ENCODE measurements around the gene RPL21. TPM values are rescaled to one million over a fixed set of nuclear protein-coding genes. Genes with fewer than 3 reads are reported as not detected.

Gene RPL21
- total RNA-seq, 1 experiment from 2014 or later: 986 TPM

GRCh38 chr13:27226991-27227390, 24.4 kb upstream of the RPL21 start:
- no peaks in the 10 kb centered on the region for H3K9me3 ChIP-seq (ENCODE audit: low read depth, low read length, poor library complexity, severe bottlenecking)
- peaks cover 11% of the 10 kb centered on the region for H3K27me3 ChIP-seq (replicated peaks; ENCODE audit: insufficient read depth, low read depth, low read length, poor library complexity)
- intact Hi-C loops (cut with micrococcal nuclease; ENCODE audit: unreplicated experiment): no loop called here
- POLR2A ChIA-PET (ENCODE audit: low non-redundant PET): no interaction called here
- no peak for DNase-seq (ENCODE audit: low spot score)
- no TSS peak for BruUV-seq (replicated peaks)
- H3K36me3 ChIP-seq (ENCODE audit: insufficient read depth, low read length, poor library complexity, severe bottlenecking): no peaks in the 10 kb centered on the region
- H3K4me3 ChIP-seq (ENCODE audit: low read depth, low read length, poor library complexity, severe bottlenecking): no peak overlapping the region
- no peak overlapping the region for H3K27ac ChIP-seq (ENCODE audit: low read depth, low read length, poor library complexity, severe bottlenecking)
- CTCF ChIA-PET: no interaction called here
- TF ChIP-seq CTCF (conservative IDR thresholded peaks at IDR 0.05; ENCODE audit: low read depth, low read length): no peak
- no peak for TF ChIP-seq EZH2 (IDR thresholded peaks at IDR 0.05; ENCODE audit: borderline replicate concordance, low read depth, low read length, poor library complexity, severe bottlenecking)
- no peaks in the 10 kb centered on the region for H3K4me1 ChIP-seq (ENCODE audit: insufficient read depth, low read length, poor library complexity, severe bottlenecking)

- no peak for DNase-seq (ENCODE audit: low spot score)
- Histone ChIP-seq H3K27ac (ENCODE audit: low read depth, low read length, poor library complexity, severe bottlenecking) (no peak overlapping the region), H3K4me1 (ENCODE audit: insufficient read depth, low read length, poor library complexity, severe bottlenecking) (no peaks in the 10 kb centered on the region), H3K4me3 (ENCODE audit: low read depth, low read length, poor library complexity, severe bottlenecking) (no peak overlapping the region), H3K36me3 (ENCODE audit: insufficient read depth, low read length, poor library complexity, severe bottlenecking) (no peaks in the 10 kb centered on the region), H3K27me3 (replicated peaks; ENCODE audit: insufficient read depth, low read depth, low read length, poor library complexity) (peaks cover 11% of the 10 kb centered on the region), H3K9me3 (ENCODE audit: low read depth, low read length, poor library complexity, severe bottlenecking) (no peaks in the 10 kb centered on the region)
- ChIA-PET CTCF (no interaction called here), POLR2A (ENCODE audit: low non-redundant PET) (no interaction called here)
- no peak for TF ChIP-seq CTCF (conservative IDR thresholded peaks at IDR 0.05; ENCODE audit: low read depth, low read length)
- no peak for TF ChIP-seq EZH2 (IDR thresholded peaks at IDR 0.05; ENCODE audit: borderline replicate concordance, low read depth, low read length, poor library complexity, severe bottlenecking)
- intact Hi-C loops (cut with micrococcal nuclease; ENCODE audit: unreplicated experiment): no loop called here
- no TSS peak for BruUV-seq (replicated peaks)
Measured at GRCh38 chr13:27228131-27228530, 23.2 kb upstream of the RPL21 start.

GRCh38 chr13:27229642-27230041, 21.7 kb upstream of the RPL21 start:
- TF ChIP-seq CTCF (conservative IDR thresholded peaks at IDR 0.05; ENCODE audit: low read depth, low read length) (no peak), EZH2 (IDR thresholded peaks at IDR 0.05; ENCODE audit: borderline replicate concordance, low read depth, low read length, poor library complexity, severe bottlenecking) (no peak)
- ChIA-PET CTCF (no interaction called here), POLR2A (ENCODE audit: low non-redundant PET) (no interaction called here)
- BruUV-seq (replicated peaks): no TSS peak
- Histone ChIP-seq H3K4me1 (ENCODE audit: insufficient read depth, low read length, poor library complexity, severe bottlenecking) (no peaks in the 10 kb centered on the region), H3K27me3 (replicated peaks; ENCODE audit: insufficient read depth, low read depth, low read length, poor library complexity) (peaks cover 11% of the 10 kb centered on the region), H3K9me3 (ENCODE audit: low read depth, low read length, poor library complexity, severe bottlenecking) (no peaks in the 10 kb centered on the region), H3K36me3 (ENCODE audit: insufficient read depth, low read length, poor library complexity, severe bottlenecking) (no peaks in the 10 kb centered on the region), H3K27ac (ENCODE audit: low read depth, low read length, poor library complexity, severe bottlenecking) (no peak overlapping the region), H3K4me3 (ENCODE audit: low read depth, low read length, poor library complexity, severe bottlenecking) (no peak overlapping the region)
- no peak for DNase-seq (ENCODE audit: low spot score)
- intact Hi-C loops (cut with micrococcal nuclease; ENCODE audit: unreplicated experiment): no loop called here

Data from A673 (cell line).